ENCODE data around the gene NANS.

NANS gene

DNA sequence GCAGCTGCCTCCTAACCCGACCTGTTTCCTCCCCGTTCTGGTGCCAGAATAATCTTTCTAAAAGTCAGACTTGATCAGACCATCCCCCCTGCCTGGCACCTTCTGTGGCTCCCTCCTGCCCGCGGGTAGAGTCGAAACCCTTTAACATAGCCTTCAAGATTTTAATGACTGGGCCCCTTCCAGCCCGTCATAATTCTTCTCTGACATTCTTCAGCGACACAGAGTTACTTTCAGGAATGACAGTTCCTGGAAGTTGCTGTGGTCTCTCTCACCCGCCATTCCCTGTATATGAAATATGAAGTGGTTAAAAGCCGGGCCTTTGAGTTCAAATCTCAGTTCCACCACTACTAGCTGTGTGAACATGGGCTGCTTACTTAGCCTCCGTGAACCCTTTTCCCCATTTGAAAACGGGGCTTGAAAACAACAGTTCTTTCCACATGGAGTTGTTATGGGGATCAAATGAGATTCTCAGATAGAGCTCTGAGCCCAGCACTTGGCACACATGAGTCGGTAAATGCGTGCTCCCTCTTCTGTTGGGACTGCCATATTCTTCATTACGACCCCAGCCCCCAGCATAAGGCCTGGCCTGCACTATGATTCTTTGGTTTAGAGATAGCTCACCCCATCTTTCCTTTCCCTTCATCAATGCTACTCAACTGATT lies 737 bp downstream of the NANS start:
- peak overlapping the region; percentile 83 for H3K27ac ChIP-seq (ENCODE audit: insufficient read depth, low read length, poor library complexity, severe bottlenecking)
- H3K27me3 ChIP-seq (replicated peaks; ENCODE audit: control insufficient read depth, insufficient read depth, low read length, poor library complexity, severe bottlenecking) = no peaks in the 10 kb centered on the region
- no peaks in the 10 kb centered on the region for H3K9me3 ChIP-seq (ENCODE audit: control insufficient read depth, low read length)
- H3K4me3 ChIP-seq (ENCODE audit: insufficient read depth, low read depth, low read length, poor library complexity, severe bottlenecking) = peak overlapping the region; percentile 77
- no peak for DNase-seq
- H3K4me1 ChIP-seq (ENCODE audit: control insufficient read depth, insufficient read depth, low read length, poor library complexity, severe bottlenecking) = peaks cover 10% of the 10 kb centered on the region
- H3K36me3 ChIP-seq (ENCODE audit: control insufficient read depth, insufficient read depth, low read length) = peaks cover 5% of the 10 kb centered on the region

DNA sequence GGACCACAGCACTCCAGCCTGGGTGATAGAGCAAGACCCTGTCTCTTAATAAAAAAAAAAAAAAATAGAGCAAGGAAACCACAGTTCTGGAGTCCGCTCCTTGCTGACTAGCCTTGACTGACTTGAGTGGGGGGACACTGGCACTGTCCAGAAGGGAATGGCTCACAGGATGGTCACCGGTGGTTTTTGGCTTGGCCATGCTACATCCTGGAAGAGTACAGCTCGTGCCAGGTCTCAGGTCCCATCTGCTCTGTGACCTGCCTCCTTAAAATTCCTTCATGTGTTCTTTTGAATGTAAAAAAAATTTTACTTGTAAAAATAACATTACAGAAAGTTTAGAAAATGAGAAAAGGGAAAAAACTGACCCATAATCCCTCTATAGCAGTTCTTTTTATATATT lies 5.6 kb downstream of the NANS start:
- H3K36me3 ChIP-seq (ENCODE audit: control insufficient read depth, insufficient read depth, low read length) = peaks cover 22% of the 10 kb centered on the region
- H3K27ac ChIP-seq (ENCODE audit: insufficient read depth, low read length, poor library complexity, severe bottlenecking) = no peak overlapping the region
- H3K4me3 ChIP-seq (ENCODE audit: insufficient read depth, low read depth, low read length, poor library complexity, severe bottlenecking) = no peak overlapping the region
- DNase-seq = no peak
- H3K27me3 ChIP-seq (replicated peaks; ENCODE audit: control insufficient read depth, insufficient read depth, low read length, poor library complexity, severe bottlenecking) = no peaks in the 10 kb centered on the region
- peaks cover 6% of the 10 kb centered on the region for H3K4me1 ChIP-seq (ENCODE audit: control insufficient read depth, insufficient read depth, low read length, poor library complexity, severe bottlenecking)
- no peaks in the 10 kb centered on the region for H3K9me3 ChIP-seq (ENCODE audit: control insufficient read depth, low read length)

DNA sequence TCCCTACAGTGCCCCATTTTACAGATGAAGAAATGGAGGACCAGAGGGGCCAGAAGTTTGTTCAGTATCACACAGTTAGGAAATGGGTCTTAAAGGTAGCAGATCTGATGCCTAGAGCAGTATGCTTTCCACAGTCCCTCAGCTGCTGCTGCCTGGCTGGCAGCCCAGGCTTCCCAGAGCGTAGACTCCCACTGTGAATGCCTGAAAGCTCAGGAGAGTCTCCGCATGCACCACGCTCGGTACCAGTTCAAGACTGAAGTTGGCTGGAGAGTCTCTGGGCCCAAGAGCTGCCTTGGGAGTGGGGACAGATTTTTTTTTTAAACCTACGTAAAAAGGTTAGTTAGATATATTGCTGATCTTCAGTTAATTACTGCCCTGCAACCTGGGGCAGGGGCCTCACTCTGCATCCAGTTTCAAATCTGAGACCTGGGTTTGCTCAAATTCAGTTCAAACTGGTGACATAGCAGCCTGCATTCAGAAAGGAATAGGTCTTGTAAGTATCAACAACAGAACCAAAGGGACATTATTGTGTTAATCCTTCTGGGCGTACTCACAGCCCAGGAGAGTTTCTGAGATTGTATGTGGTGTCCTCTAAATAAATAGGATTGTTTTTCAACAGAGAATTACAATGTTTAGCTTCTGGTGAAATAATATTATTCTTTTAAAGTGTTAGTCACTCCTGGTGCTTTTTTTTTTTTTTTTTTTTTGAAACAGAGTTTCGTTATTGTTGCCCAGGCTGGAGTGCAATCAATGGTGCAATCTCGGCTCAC lies 8.3 kb downstream of the NANS start:
- H3K27ac ChIP-seq (ENCODE audit: insufficient read depth, low read length, poor library complexity, severe bottlenecking) = no peak overlapping the region
- H3K4me1 ChIP-seq (ENCODE audit: control insufficient read depth, insufficient read depth, low read length, poor library complexity, severe bottlenecking) = no peaks in the 10 kb centered on the region
- H3K36me3 ChIP-seq (ENCODE audit: control insufficient read depth, insufficient read depth, low read length) = peaks cover 22% of the 10 kb centered on the region
- DNase-seq = no peak
- H3K4me3 ChIP-seq (ENCODE audit: insufficient read depth, low read depth, low read length, poor library complexity, severe bottlenecking) = no peak overlapping the region
- no peaks in the 10 kb centered on the region for H3K27me3 ChIP-seq (replicated peaks; ENCODE audit: control insufficient read depth, insufficient read depth, low read length, poor library complexity, severe bottlenecking)
- no peaks in the 10 kb centered on the region for H3K9me3 ChIP-seq (ENCODE audit: control insufficient read depth, low read length)

DNA sequence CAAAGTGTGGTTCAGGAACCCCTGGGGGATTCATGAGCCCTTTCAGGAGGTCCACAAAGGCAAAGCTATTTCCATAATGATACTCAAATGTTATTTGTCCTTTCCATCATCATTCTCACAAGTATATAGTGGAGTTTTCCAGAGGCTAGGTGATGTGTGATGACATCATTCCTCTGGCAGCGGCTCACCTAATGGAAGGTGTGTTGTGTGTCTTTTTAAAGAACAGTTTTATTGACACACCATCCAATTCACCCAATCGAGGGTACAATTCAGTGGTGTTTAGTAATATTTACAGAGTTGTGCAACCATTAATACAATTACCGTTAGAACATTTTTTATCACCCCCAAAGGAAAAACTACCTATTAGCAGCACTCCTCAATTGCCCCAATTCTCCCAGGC lies 9.7 kb downstream of the NANS start:
- H3K36me3 ChIP-seq (ENCODE audit: control insufficient read depth, insufficient read depth, low read length) = peaks cover 17% of the 10 kb centered on the region
- no peak for DNase-seq
- no peak overlapping the region for H3K4me3 ChIP-seq (ENCODE audit: insufficient read depth, low read depth, low read length, poor library complexity, severe bottlenecking)
- H3K4me1 ChIP-seq (ENCODE audit: control insufficient read depth, insufficient read depth, low read length, poor library complexity, severe bottlenecking) = no peaks in the 10 kb centered on the region
- H3K9me3 ChIP-seq (ENCODE audit: control insufficient read depth, low read length) = no peaks in the 10 kb centered on the region
- no peaks in the 10 kb centered on the region for H3K27me3 ChIP-seq (replicated peaks; ENCODE audit: control insufficient read depth, insufficient read depth, low read length, poor library complexity, severe bottlenecking)
- H3K27ac ChIP-seq (ENCODE audit: insufficient read depth, low read length, poor library complexity, severe bottlenecking) = no peak overlapping the region

DNA sequence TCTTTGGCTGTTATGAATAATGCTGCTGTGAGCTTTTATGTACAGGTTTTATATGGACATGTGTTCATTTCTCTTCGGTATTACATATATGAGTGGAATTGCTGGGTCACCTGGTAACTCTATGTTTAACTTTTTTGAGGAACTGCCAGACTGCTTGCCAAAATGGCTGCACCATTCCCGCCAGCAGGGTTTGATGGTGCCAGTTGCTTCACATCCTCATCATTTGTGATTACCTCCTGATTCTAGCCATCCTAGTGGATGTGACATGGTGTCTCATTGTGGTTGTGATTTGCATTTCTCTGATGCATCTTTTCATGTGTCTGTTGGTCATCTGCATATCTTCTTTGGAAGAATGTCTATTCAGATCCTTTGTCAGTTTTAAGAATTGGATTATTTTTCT lies 10.7 kb downstream of the NANS start:
- no peak overlapping the region for H3K27ac ChIP-seq (ENCODE audit: insufficient read depth, low read length, poor library complexity, severe bottlenecking)
- no peaks in the 10 kb centered on the region for H3K27me3 ChIP-seq (replicated peaks; ENCODE audit: control insufficient read depth, insufficient read depth, low read length, poor library complexity, severe bottlenecking)
- no peak overlapping the region for H3K4me3 ChIP-seq (ENCODE audit: insufficient read depth, low read depth, low read length, poor library complexity, severe bottlenecking)
- H3K36me3 ChIP-seq (ENCODE audit: control insufficient read depth, insufficient read depth, low read length) = peaks cover 17% of the 10 kb centered on the region
- no peak for DNase-seq
- H3K4me1 ChIP-seq (ENCODE audit: control insufficient read depth, insufficient read depth, low read length, poor library complexity, severe bottlenecking) = no peaks in the 10 kb centered on the region
- no peaks in the 10 kb centered on the region for H3K9me3 ChIP-seq (ENCODE audit: control insufficient read depth, low read length)

DNA sequence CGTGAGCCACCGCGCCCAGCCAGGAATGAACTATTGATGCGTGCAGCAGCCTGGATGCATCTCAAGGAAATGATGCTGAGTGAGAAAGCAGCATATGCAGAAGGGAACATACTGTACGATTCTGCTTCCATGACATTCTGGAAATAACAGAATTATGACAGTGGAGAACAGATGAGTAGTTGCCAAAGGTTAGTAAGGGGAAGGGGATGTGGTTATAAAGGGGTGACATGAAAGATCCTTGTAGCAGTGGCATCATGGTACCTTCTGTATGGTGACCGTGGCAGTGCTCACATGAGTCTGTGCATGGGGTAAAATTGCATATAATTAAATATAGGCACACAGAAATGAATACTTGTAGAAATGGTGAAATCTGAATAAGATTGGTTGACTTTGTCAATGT lies 13.0 kb downstream of the NANS start:
- peaks cover 2% of the 10 kb centered on the region for H3K4me1 ChIP-seq (ENCODE audit: control insufficient read depth, insufficient read depth, low read length, poor library complexity, severe bottlenecking)
- no peaks in the 10 kb centered on the region for H3K9me3 ChIP-seq (ENCODE audit: control insufficient read depth, low read length)
- peaks cover 13% of the 10 kb centered on the region for H3K36me3 ChIP-seq (ENCODE audit: control insufficient read depth, insufficient read depth, low read length)
- H3K27ac ChIP-seq (ENCODE audit: insufficient read depth, low read length, poor library complexity, severe bottlenecking) = no peak overlapping the region
- no peak overlapping the region for H3K4me3 ChIP-seq (ENCODE audit: insufficient read depth, low read depth, low read length, poor library complexity, severe bottlenecking)
- DNase-seq = no peak
- H3K27me3 ChIP-seq (replicated peaks; ENCODE audit: control insufficient read depth, insufficient read depth, low read length, poor library complexity, severe bottlenecking) = no peaks in the 10 kb centered on the region

DNA sequence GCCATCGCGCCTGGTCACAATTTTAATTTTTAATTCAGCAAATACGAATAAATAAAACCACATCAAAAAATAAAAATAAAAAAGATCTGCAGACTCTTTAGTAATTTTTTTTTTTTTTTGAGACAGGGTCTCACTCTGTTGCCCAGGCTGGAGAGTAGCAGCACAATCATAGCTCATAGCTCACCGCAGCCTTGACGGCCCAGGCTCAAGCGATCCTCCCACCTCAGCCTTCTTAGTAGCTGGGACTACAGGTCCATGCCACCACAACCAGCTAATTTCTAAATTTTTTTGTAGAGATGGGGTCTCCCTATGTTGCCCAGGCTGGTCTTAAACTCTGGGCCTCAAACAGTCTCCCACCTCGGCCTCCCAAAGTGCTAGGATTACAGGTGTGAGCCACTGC lies 14.2 kb downstream of the NANS start:
- H3K27me3 ChIP-seq (replicated peaks; ENCODE audit: control insufficient read depth, insufficient read depth, low read length, poor library complexity, severe bottlenecking) = no peaks in the 10 kb centered on the region
- no peak for DNase-seq
- peaks cover 10% of the 10 kb centered on the region for H3K4me1 ChIP-seq (ENCODE audit: control insufficient read depth, insufficient read depth, low read length, poor library complexity, severe bottlenecking)
- H3K4me3 ChIP-seq (ENCODE audit: insufficient read depth, low read depth, low read length, poor library complexity, severe bottlenecking) = no peak overlapping the region
- H3K9me3 ChIP-seq (ENCODE audit: control insufficient read depth, low read length) = no peaks in the 10 kb centered on the region
- H3K36me3 ChIP-seq (ENCODE audit: control insufficient read depth, insufficient read depth, low read length) = peaks cover 8% of the 10 kb centered on the region
- H3K27ac ChIP-seq (ENCODE audit: insufficient read depth, low read length, poor library complexity, severe bottlenecking) = no peak overlapping the region

DNA sequence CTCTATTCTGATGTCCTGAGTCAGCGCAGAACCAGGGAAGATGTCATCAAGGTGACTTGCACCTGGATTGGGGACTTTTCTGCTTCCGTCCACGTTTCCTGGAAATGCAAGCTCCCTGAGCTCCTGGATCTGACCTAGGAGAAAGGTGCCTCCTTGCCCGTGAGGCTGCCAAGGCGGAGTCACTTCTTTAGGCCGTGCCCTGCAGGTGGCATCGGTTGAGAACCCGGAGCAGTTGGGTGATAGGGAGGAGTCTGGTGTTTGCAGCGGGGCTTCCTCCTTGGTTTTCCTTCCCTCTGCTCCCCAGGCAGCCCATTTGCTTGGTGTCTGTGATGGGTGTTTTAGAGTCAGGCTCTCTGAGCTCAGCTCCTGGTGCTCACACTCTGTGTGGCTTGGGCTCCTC lies 15.2 kb downstream of the NANS start:
- Histone ChIP-seq H3K9me3 (ENCODE audit: control insufficient read depth, low read length) (no peaks in the 10 kb centered on the region), H3K4me1 (ENCODE audit: control insufficient read depth, insufficient read depth, low read length, poor library complexity, severe bottlenecking) (peaks cover 18% of the 10 kb centered on the region), H3K27me3 (replicated peaks; ENCODE audit: control insufficient read depth, insufficient read depth, low read length, poor library complexity, severe bottlenecking) (no peaks in the 10 kb centered on the region), H3K36me3 (ENCODE audit: control insufficient read depth, insufficient read depth, low read length) (peaks cover 3% of the 10 kb centered on the region), H3K4me3 (ENCODE audit: insufficient read depth, low read depth, low read length, poor library complexity, severe bottlenecking) (no peak overlapping the region), H3K27ac (ENCODE audit: insufficient read depth, low read length, poor library complexity, severe bottlenecking) (no peak overlapping the region)
- no peak for DNase-seq

DNA sequence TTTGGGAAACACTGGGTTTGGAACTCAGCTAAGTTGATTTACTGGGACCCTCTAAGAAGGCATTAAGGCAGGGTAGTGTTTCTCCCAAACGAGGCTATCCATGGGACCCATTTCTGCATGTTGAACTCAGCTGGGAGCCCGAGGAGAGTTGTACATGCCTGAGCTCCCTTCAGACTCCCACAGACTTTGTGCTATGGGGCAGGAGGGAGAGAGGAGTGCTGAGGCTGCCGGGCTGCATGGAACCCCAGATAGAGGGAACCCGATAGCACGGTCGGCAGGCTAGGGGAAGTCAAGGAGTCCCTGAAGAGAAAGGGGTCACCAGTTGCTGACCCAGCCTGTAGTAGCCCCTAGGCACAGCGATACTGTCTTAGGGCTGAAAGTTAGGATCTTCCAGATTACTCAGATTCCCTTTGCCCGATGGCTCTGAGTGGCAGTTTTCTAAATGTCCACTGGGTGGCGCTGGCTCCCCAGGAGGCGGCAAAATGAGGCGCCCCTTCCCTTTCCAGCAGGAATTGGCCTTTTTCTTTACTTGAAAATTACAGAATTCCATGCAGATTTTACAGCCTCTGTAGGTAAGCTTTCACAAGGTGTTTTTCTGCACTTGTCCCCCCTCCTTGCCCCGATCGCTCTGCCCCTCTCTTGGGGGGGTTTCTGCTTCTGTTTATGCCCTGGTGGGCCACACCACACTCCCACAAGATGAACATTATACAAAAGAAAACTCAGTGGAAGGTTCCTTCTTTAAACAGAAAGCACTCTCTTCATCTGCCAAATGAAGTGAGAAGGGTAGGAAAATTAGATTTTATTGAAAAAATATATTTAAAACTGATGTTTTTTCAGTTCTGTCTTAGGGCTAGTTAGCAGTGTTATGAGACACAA lies 17.8 kb downstream of the NANS start:
- Histone ChIP-seq H3K9me3 (ENCODE audit: control insufficient read depth, low read length) (no peaks in the 10 kb centered on the region), H3K4me3 (ENCODE audit: insufficient read depth, low read depth, low read length, poor library complexity, severe bottlenecking) (no peak overlapping the region), H3K27me3 (replicated peaks; ENCODE audit: control insufficient read depth, insufficient read depth, low read length, poor library complexity, severe bottlenecking) (no peaks in the 10 kb centered on the region), H3K27ac (ENCODE audit: insufficient read depth, low read length, poor library complexity, severe bottlenecking) (peak overlapping the region; percentile 71), H3K4me1 (ENCODE audit: control insufficient read depth, insufficient read depth, low read length, poor library complexity, severe bottlenecking) (peaks cover 19% of the 10 kb centered on the region), H3K36me3 (ENCODE audit: control insufficient read depth, insufficient read depth, low read length) (peaks cover 9% of the 10 kb centered on the region)
- DNase-seq = peak; percentile 41 to 62 (median 43)
